HG03097 (cell line): ENCODE data around the gene TENM3.

Experiments used
- ATAC-seq: cut with Tn5 transposase; IDR thresholded peaks from one replicate; pipeline ENCODE4 v1.9.1; 2021; ENCODE audit not compliant: unreplicated experiment, low FRiP score

The TENM3 gene

GRCh38 chr4:182250446-182250845, 7.2 kb downstream of the TENM3 start:
- no peak for ATAC-seq

DNA sequence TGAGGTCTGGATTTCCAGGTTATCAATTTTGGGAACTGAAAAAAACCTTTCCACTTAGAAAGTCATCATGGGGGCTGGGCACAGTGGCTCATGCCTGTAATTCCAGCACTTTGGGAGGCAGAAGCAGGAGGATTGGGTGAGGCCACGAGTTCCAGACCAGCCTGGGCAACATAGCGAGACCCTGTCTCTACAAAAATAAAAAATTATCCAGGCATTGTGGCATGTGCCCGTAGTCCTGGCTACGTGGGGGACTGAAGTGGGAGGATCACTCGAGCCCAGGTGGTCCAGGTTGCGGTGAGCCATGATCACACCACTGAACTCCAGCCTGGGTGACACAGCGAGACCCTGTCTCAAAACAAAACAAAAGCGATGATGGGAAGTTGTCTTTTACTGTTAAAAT, 7.9 kb downstream of the TENM3 start:
- ATAC-seq: no peak

- no peak for ATAC-seq
Measured at GRCh38 chr4:182252220-182252619, 9.0 kb downstream of the TENM3 start.

- no peak for ATAC-seq
Measured at GRCh38 chr4:182254026-182254780, 11.0 kb downstream of the TENM3 start.

- ATAC-seq: no peak
Measured at GRCh38 chr4:182255441-182256190, 12.4 kb downstream of the TENM3 start.

- ATAC-seq: no peak
Measured at GRCh38 chr4:182257016-182257415, 13.8 kb downstream of the TENM3 start.

DNA sequence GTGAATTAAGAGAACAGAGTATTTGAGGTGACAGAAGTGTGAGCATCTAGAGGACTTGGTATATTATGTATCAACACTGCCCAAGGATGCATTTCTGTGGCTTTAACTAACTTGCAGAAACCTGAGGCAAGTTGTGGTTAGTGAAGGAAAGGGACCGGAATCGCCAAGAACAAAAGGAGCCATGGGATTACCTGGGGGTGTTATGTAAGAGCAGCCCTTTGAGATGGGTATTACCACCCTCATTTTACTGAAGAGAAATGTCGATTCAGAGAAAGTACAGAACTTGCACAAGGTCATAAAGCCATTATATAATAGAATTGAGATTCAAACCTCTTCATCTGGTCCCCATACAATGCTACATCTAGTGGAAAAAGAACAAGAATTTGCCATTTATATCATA, 14.3 kb downstream of the TENM3 start:
- no peak for ATAC-seq

DNA sequence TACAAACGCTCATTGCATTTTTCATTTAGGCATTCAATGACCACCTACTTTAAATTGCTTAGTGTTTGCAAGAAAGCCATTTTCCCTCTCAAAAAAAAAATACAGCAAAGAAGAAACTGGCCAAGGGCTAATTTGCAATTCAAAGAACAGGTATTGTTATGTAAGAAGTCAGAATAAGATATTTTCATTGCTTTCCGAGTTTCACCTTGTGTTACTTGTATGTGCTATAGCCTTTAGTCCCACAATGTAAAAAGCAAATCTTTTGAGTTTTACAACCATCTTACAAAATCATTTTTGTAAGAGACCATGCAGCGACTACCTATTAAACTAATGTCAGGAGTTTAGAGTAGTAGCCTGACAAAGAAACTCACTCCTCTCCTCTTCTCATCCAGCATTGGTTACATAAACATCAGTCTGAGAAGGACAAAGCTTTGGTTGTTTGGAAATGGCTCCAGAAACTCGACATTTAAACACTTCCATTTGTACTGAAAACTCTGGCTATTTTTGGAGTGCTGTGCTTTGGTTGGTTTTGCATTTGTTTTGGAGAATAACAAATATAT, 15.3 kb downstream of the TENM3 start:
- ATAC-seq: no peak

GRCh38 chr4:182261651-182262223, 18.5 kb downstream of the TENM3 start:
- ATAC-seq: no peak

- no peak for ATAC-seq
Measured at GRCh38 chr4:182263562-182263961, 20.4 kb downstream of the TENM3 start.

GRCh38 chr4:182264139-182264752, 21.0 kb downstream of the TENM3 start:
- ATAC-seq: no peak

GRCh38 chr4:182265881-182266280, 22.7 kb downstream of the TENM3 start:
- no peak for ATAC-seq

GRCh38 chr4:182267048-182267447, 23.8 kb downstream of the TENM3 start:
- no peak for ATAC-seq

DNA sequence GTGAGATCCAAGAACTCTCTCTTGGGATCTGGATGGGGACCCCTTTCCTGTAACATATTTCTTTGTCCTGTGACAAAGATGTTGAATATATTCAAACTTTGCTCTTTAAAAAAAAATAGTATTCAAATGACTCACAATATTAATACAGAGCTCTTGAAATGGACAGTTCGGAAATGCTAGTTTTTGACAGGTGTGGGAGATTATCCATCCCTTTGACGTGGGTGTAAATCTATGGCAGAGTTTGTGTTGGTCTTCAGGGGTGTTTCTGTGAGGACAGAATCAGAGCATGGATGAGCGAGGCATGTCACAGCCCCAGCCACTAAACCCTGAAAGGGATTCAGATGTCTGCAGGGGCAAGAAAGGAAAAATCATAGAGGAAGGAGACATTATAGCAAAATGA, 25.8 kb downstream of the TENM3 start:
- ATAC-seq: no peak

DNA sequence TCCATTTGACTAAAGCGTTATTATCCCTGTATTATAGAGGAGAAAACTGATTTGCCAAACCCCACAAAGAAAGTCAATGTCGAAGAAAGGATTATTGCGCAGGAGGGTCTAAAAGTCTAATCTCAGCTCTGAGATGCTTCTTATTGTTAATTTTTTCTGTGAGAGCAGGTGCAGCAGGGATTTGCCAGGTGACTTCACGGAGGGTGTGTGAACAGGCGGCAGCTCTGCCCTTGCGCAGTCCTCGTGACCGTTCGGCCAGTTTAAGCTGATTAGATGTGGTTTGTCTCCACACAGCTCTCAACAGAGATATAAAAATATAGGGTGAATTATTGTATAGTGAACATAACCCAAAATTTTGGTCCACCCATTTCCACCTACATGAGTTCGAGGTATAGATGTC, 28.5 kb downstream of the TENM3 start:
- ATAC-seq: no peak

- no peak for ATAC-seq
Measured at GRCh38 chr4:182272151-182272550, 28.9 kb downstream of the TENM3 start.

- ATAC-seq: no peak
Measured at GRCh38 chr4:182273191-182273935, 30.2 kb downstream of the TENM3 start.

DNA sequence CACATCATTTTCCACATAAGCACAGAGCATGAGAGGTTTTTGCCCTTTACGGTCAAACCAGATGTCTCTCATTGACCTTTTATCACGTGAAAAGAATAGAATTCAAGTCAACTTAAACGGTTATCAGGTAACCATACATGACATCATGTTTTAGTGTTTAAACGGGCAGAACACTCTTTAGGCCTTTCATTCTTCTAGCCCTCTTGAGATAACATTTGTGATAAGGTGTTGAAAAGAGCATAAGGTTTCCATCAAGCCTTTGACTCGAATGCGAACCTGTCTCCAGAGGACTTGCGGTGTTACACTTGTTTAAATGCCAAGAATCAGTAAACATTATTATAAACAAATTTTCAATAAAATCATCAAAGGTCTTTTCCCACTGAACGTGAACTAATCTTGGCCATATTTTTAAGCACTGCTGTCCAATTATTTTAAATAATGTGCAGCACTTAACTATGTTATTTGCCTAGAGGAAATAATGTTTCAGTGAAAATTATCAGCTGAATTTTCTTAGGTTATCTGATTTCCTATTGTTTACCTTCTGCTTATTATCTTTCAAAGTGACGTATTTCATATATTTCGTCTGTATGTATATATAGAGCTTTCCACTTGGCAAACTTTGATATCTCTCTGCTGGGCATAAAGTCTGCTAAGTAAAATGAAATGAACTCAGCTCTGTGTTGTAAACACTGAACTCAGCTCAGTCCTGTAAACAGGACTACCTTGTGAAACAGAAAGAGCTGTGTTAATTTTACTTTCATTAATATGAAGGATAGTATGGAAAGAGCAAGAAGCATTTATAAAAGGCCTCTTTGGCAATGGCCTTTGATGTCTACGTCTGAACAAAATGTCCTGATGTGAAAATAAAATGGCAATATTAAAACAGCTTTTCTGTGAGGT, 33.3 kb downstream of the TENM3 start:
- ATAC-seq: no peak

- no peak for ATAC-seq
Measured at GRCh38 chr4:182277377-182277776, 34.2 kb downstream of the TENM3 start.
